CD14-positive monocyte (primary cell): ENCODE results near the gene PRKCQ. TPM values are rescaled to one million over a fixed set of nuclear protein-coding genes. Genes with fewer than 3 reads are reported as not detected.

Experiments
- DNase-seq, 3 donors: peaks; one replicate each; pipeline ENCODE4 v3.0.0-alpha.2; 2011 to 2022
- H2AFZ ChIP-seq: 2 replicates; pipeline ENCODE4 v1.6.0; 2012; ENCODE audit warnings: mild to moderate bottlenecking, low read depth, low read length, inconsistent platforms; ENCODE audit not compliant: insufficient read depth, poor library complexity, severe bottlenecking
- H3K27ac ChIP-seq, 2 donors: 1 replicate in 1 of 2; 2 replicates in 1 of 2; pipeline ENCODE4 v1.5.1; 2012 to 2013; ENCODE audit warnings: low read length in 2 of 2, control low read depth in 1 of 2, inconsistent platforms in 1 of 2, low read depth in 1 of 2, mild to moderate bottlenecking in 1 of 2
- H3K27me3 ChIP-seq, 2 donors: one replicate each; pipeline versions ENCODE4 v1.6.0 to v1.6.1; 2011 to 2013; ENCODE audit warnings: low read length in 2 of 2; ENCODE audit not compliant: control insufficient read depth in 2 of 2, insufficient read depth in 2 of 2
- H3K36me3 ChIP-seq, 2 donors: replicated peaks in 1 of 2; 1 replicate in 1 of 2; 2 replicates in 1 of 2; pipeline versions ENCODE4 v1.5.1 to v1.6.1; 2012 to 2013; ENCODE audit warnings: low read length in 2 of 2, control low read depth in 1 of 2, inconsistent platforms in 1 of 2, mild to moderate bottlenecking in 1 of 2; ENCODE audit not compliant: insufficient read depth in 2 of 2, control insufficient read depth in 1 of 2
- H3K4me1 ChIP-seq, 2 donors: 1 replicate in 1 of 2; 2 replicates in 1 of 2; pipeline versions ENCODE4 v1.5.1 to v1.6.1; 2012 to 2013; ENCODE audit warnings: low read length in 2 of 2, control low read depth in 1 of 2, inconsistent platforms in 1 of 2, mild to moderate bottlenecking in 1 of 2, moderate library complexity in 1 of 2; ENCODE audit not compliant: insufficient read depth in 2 of 2, control insufficient read depth in 1 of 2
- H3K4me2 ChIP-seq: replicated peaks from 2 replicates; pipeline ENCODE3; 2012; ENCODE audit warnings: low read length, moderate library complexity, mild to moderate bottlenecking; ENCODE audit not compliant: poor library complexity, severe bottlenecking; ENCODE audit errors: extremely low read depth
- H3K4me3 ChIP-seq, 3 experiments: fragments of 200-600 bp in 1 of 3; sonication (generic) in 1 of 3; replicated peaks in 1 of 3; 1 replicate in 2 of 3; 2 replicates in 1 of 3; pipeline ENCODE4 v1.5.1; 2011 to 2013; ENCODE audit warnings: low read length in 3 of 3, mild to moderate bottlenecking in 3 of 3, control low read depth in 2 of 3, low read depth in 2 of 3, inconsistent platforms in 1 of 3, moderate library complexity in 1 of 3
- H3K79me2 ChIP-seq: 2 replicates; pipeline ENCODE4 v1.6.0; 2012; ENCODE audit warnings: mild to moderate bottlenecking, control low read depth, inconsistent platforms, low read length, moderate library complexity; ENCODE audit not compliant: insufficient read depth
- H3K9ac ChIP-seq: 2 replicates; pipeline ENCODE4 v1.6.0; 2017; ENCODE audit warnings: low read length, mild to moderate bottlenecking; ENCODE audit not compliant: insufficient read depth, poor library complexity, severe bottlenecking
- H3K9me3 ChIP-seq, 2 donors: replicated peaks in 1 of 2; 1 replicate in 1 of 2; 2 replicates in 1 of 2; pipeline versions ENCODE4 v1.5.1 to v1.6.1; 2012 to 2013; ENCODE audit warnings: low read length in 2 of 2, control low read depth in 1 of 2; ENCODE audit not compliant: control insufficient read depth in 1 of 2, insufficient read depth in 1 of 2
- H4K20me1 ChIP-seq: 2 replicates; pipeline ENCODE4 v1.6.0; 2012; ENCODE audit warnings: mild to moderate bottlenecking, low read length, control low read depth, moderate library complexity; ENCODE audit not compliant: insufficient read depth
- H3K27ac Mint-ChIP-seq, 7 donors: one replicate each; pipeline ENCODE4 v1.8.0; 2020; ENCODE audit warnings: mild to moderate bottlenecking in 7 of 7, mixed read lengths in 7 of 7, moderate library complexity in 6 of 7, inconsistent platforms in 2 of 7
- H3K27me3 Mint-ChIP-seq, 3 donors: one replicate each; pipeline ENCODE4 v1.8.0; 2021 to 2022; ENCODE audit warnings: low read depth in 3 of 3, mild to moderate bottlenecking in 3 of 3, mixed read lengths in 3 of 3, moderate library complexity in 3 of 3, inconsistent platforms in 1 of 3
- H3K36me3 Mint-ChIP-seq, 2 donors: one replicate each; pipeline ENCODE4 v1.8.0; 2020; ENCODE audit warnings: mixed read lengths in 2 of 2, inconsistent platforms in 1 of 2, mild to moderate bottlenecking in 1 of 2
- H3K4me1 Mint-ChIP-seq: one replicate; pipeline ENCODE4 v1.8.0; 2020; ENCODE audit warnings: mild to moderate bottlenecking, mixed read lengths
- H3K4me3 Mint-ChIP-seq, 2 donors: one replicate each; pipeline ENCODE4 v1.8.0; 2020; ENCODE audit warnings: mild to moderate bottlenecking in 2 of 2, mixed read lengths in 2 of 2, moderate library complexity in 1 of 2
- H3K9me3 Mint-ChIP-seq, 7 donors: one replicate each; pipeline ENCODE4 v1.8.0; 2020 to 2022; ENCODE audit warnings: mixed read lengths in 7 of 7, mild to moderate bottlenecking in 6 of 7, moderate library complexity in 6 of 7, inconsistent platforms in 2 of 7
- CTCF ChIP-seq: fragments of 200-600 bp; IDR thresholded peaks from one replicate; pipeline ENCODE4 v1.8.0; 2022; ENCODE audit warnings: antibody characterized with exemption, mild to moderate bottlenecking
- WGBS: methylation state at CpG from one replicate; pipeline ENCODE4 v1.1.5; 2013; ENCODE audit warnings: missing lambda C conversion rate; ENCODE audit not compliant: insufficient coverage; 5-methylcytosine and 5-hydroxymethylcytosine counted together
- intact Hi-C, 2 donors: fragments of 100-400 bp; cut with micrococcal nuclease; formaldehyde crosslinking; loops; one replicate each; pipeline versions ENCODE4 v1.15.0 to v1.15.1; 2023
- polyA plus RNA-seq, 3 donors: library from polyadenylated mRNA; depleted of rRNA in 1 of 3; unstranded in 2 of 3; stranded (reverse) in 1 of 3; fragments of 300-500 nt in 2 of 3; fragments of >200 nt in 1 of 3; fragmentation: Illumina TruSeq in 2 of 3; gene quantifications; 1 replicate in 2 of 3; 2 replicates in 1 of 3; pipeline ENCODE4 v1.2.3, GENCODE V29; 2012 to 2021

The PRKCQ gene
- polyA plus RNA-seq, 3 donors, result 0.01 to 0.29 (median 0.09) TPM

- DNase-seq, result no peak
- Histone ChIP-seq H3K79me2 (no peaks in the 10 kb centered on the region), H3K36me3 (no peaks in the 10 kb centered on the region), H3K9me3 (no peaks in the 10 kb centered on the region), H3K27me3 (no peaks in the 10 kb centered on the region), H3K27ac (no peak overlapping the region), H3K4me3 (no peak overlapping the region), H3K9ac (no peak overlapping the region), H3K4me1 (no peaks in the 10 kb centered on the region), H4K20me1 (no peaks in the 10 kb centered on the region), H3K4me2 (no peak overlapping the region), H2AFZ (no peak overlapping the region)
- peaks cover 6 to 12% of the 10 kb centered on the region in 2 donors for H3K36me3 Mint-ChIP-seq
- TF ChIP-seq CTCF, result no peak
- peaks cover 0 to 2% (median 0%) of the 10 kb centered on the region in 7 donors for H3K9me3 Mint-ChIP-seq
- H3K4me3 Mint-ChIP-seq, result no peak overlapping the region
- H3K27me3 Mint-ChIP-seq, result no peaks in the 10 kb centered on the region
- no peaks in the 10 kb centered on the region for H3K4me1 Mint-ChIP-seq
- H3K27ac Mint-ChIP-seq, result no peak overlapping the region
- 82% methylated on average over 8 of the region's 11 CpGs for WGBS
- intact Hi-C loops, result no loop called here
Observed at GRCh38 chr10:6589287-6590094, 9.4 kb upstream of the PRKCQ start.

- Mint-ChIP-seq H3K27ac (no peak overlapping the region), H3K27me3 (no peaks in the 10 kb centered on the region), H3K36me3 (peaks cover 7 to 16% of the 10 kb centered on the region in 2 donors), H3K4me3 (no peak overlapping the region), H3K9me3 (peaks cover 0 to 2% (median 0%) of the 10 kb centered on the region in 7 donors), H3K4me1 (no peaks in the 10 kb centered on the region)
- 100% methylated on average over 1 of the region's 3 CpGs for WGBS
- Histone ChIP-seq H3K9me3 (no peaks in the 10 kb centered on the region), H3K27me3 (no peaks in the 10 kb centered on the region), H3K27ac (no peak overlapping the region), H3K4me2 (no peak overlapping the region), H3K4me3 (no peak overlapping the region), H3K79me2 (no peaks in the 10 kb centered on the region), H2AFZ (no peak overlapping the region), H3K9ac (no peak overlapping the region), H3K4me1 (no peaks in the 10 kb centered on the region), H4K20me1 (no peaks in the 10 kb centered on the region), H3K36me3 (no peaks in the 10 kb centered on the region)
- no peak for TF ChIP-seq CTCF
- intact Hi-C loops, result no loop called here
- no peak for DNase-seq
Observed at GRCh38 chr10:6588845-6589244, 8.8 kb upstream of the PRKCQ start.
